Medulla oblongata (tissue), 1 donor: ENCODE results near the gene FKBP5.

Source experiments
- DNase-seq: peaks from one replicate; pipeline ENCODE4 v3.0.0-alpha.2; 2015; ENCODE audit errors: extremely low spot score

The FKBP5 gene

GRCh38 chr6:35665573-35665972, 23.1 kb downstream of the FKBP5 start:
- DNase-seq = no peak

- no peak for DNase-seq
These were observed 23.8 kb downstream of the FKBP5 start for GRCh38 chr6:35664945-35665344.

GRCh38 chr6:35663447-35664235, 25.1 kb downstream of the FKBP5 start:
- no peak for DNase-seq

- peak; percentile 56 for DNase-seq
These were observed 25.7 kb downstream of the FKBP5 start for GRCh38 chr6:35662999-35663398.

GRCh38 chr6:35654883-35655282, 33.8 kb downstream of the FKBP5 start:
- DNase-seq = no peak

- DNase-seq = no peak
These were observed 37.5 kb downstream of the FKBP5 start for GRCh38 chr6:35651244-35651643.

- no peak for DNase-seq
These were observed 38.7 kb downstream of the FKBP5 start for GRCh38 chr6:35650015-35650414.

- no peak for DNase-seq
These were observed 40.5 kb downstream of the FKBP5 start for GRCh38 chr6:35648203-35648602.

GRCh38 chr6:35647400-35647799, 41.3 kb downstream of the FKBP5 start:
- DNase-seq = no peak

- DNase-seq = no peak
These were observed 45.6 kb downstream of the FKBP5 start for GRCh38 chr6:35643162-35643535.

GRCh38 chr6:35642471-35643161, 46.1 kb downstream of the FKBP5 start:
- DNase-seq = no peak

- no peak for DNase-seq
These were observed 48.6 kb downstream of the FKBP5 start for GRCh38 chr6:35640017-35640664.

- no peak for DNase-seq
These were observed 50.0 kb downstream of the FKBP5 start for GRCh38 chr6:35638679-35639078.

- DNase-seq = no peak
These were observed 50.8 kb downstream of the FKBP5 start for GRCh38 chr6:35637911-35638310.

- no peak for DNase-seq
These were observed 52.8 kb downstream of the FKBP5 start for GRCh38 chr6:35635601-35636597.

GRCh38 chr6:35634316-35634715, 54.4 kb downstream of the FKBP5 start:
- no peak for DNase-seq

- no peak for DNase-seq
These were observed 55.1 kb downstream of the FKBP5 start for GRCh38 chr6:35633579-35634089.

- no peak for DNase-seq
These were observed 58.8 kb downstream of the FKBP5 start for GRCh38 chr6:35629876-35630378.

GRCh38 chr6:35626401-35626800, 62.3 kb downstream of the FKBP5 start:
- DNase-seq = no peak

GRCh38 chr6:35624341-35625070, 64.2 kb downstream of the FKBP5 start:
- no peak for DNase-seq
